OCI-LY7 (cell line): ENCODE data around the gene ZNF260. TPM values are rescaled to one million over a fixed set of nuclear protein-coding genes. Genes with fewer than 3 reads are reported as not detected.

Experiments
- BruUV-seq: library from RNA; stranded (reverse); fragments of 400-500 nt; replicated peaks from 2 replicates; lab custom pipeline; 2021; lab: Mats Ljungman, UMichigan
- CTCF ChIA-PET: fragments of 300-600 bp; sonication (Branson Sonifier 250); formaldehyde crosslinking; loops from one replicate; lab custom pipeline; 2022; ENCODE audit warnings: antibody characterized with exemption; ENCODE audit not compliant: unreplicated experiment; lab: Charles Lee
- POLR2A ChIA-PET: fragments of 300-600 bp; sonication (Branson Sonifier 250); formaldehyde crosslinking; loops from one replicate; lab custom pipeline; 2022; ENCODE audit warnings: antibody characterized with exemption; lab: Charles Lee
- DNase-seq: peaks from one replicate; pipeline ENCODE4 v3.0.0-alpha.2; 2015; ENCODE audit warnings: low spot score
- H2AFZ ChIP-seq: fragments of 200-600 bp; sonication (generic), shearing (Covaris generic); 2 replicates; pipeline ENCODE4 v1.6.1; 2014; ENCODE audit warnings: mild to moderate bottlenecking, antibody characterized with exemption, low read length, moderate library complexity
- H3K27ac ChIP-seq: fragments of 200-600 bp; sonication (generic); 2 replicates; pipeline ENCODE4 v1.5.1; 2014; ENCODE audit warnings: mixed run types, low read depth, mild to moderate bottlenecking, moderate library complexity, low read length, inconsistent platforms; ENCODE audit not compliant: poor library complexity, severe bottlenecking
- H3K36me3 ChIP-seq: fragments of 200-600 bp; sonication (generic); 2 replicates; pipeline ENCODE4 v1.6.1; 2014; ENCODE audit warnings: mild to moderate bottlenecking, antibody characterized with exemption, low read length, moderate library complexity, mixed read lengths; ENCODE audit not compliant: insufficient read depth
- H3K4me1 ChIP-seq: fragments of 200-600 bp; sonication (generic); 2 replicates; pipeline ENCODE4 v1.5.1; 2014; ENCODE audit warnings: mild to moderate bottlenecking, low read length; ENCODE audit not compliant: insufficient read depth, poor library complexity, severe bottlenecking
- H3K4me2 ChIP-seq: fragments of 200-600 bp; sonication (generic); 2 replicates; pipeline ENCODE4 v1.6.1; 2014; ENCODE audit warnings: mild to moderate bottlenecking, low read length
- H3K4me3 ChIP-seq: fragments of 200-600 bp; sonication (generic); 2 replicates; pipeline ENCODE4 v1.5.1; 2014; ENCODE audit warnings: mild to moderate bottlenecking, low read depth, low read length; ENCODE audit not compliant: poor library complexity, severe bottlenecking
- H3K79me2 ChIP-seq: fragments of 200-600 bp; sonication (generic); 2 replicates; pipeline ENCODE4 v1.6.1; 2016; ENCODE audit warnings: low read depth, mild to moderate bottlenecking, low read length, moderate library complexity, mixed read lengths; ENCODE audit not compliant: insufficient read depth
- H3K9me2 ChIP-seq: fragments of 200-600 bp; sonication (generic); 2 replicates; pipeline ENCODE4 v1.6.1; 2016; ENCODE audit warnings: mild to moderate bottlenecking, low read length, mixed read lengths; ENCODE audit not compliant: insufficient read depth
- H3K9me3 ChIP-seq: fragments of 200-600 bp; sonication (generic); 2 replicates; pipeline ENCODE4 v1.6.1; 2014; ENCODE audit warnings: mild to moderate bottlenecking, mixed run types, low read length, mixed read lengths
- H4K20me1 ChIP-seq: fragments of 200-600 bp; sonication (generic); 2 replicates; pipeline ENCODE4 v1.6.1; 2014; ENCODE audit warnings: mild to moderate bottlenecking, antibody characterized with exemption, low read length, moderate library complexity, mixed read lengths; ENCODE audit not compliant: insufficient read depth
- CTCF ChIP-seq: fragments of 200-600 bp; sonication (generic); conservative IDR thresholded peaks from 2 replicates; pipeline ENCODE4 v1.5.1; 2014; ENCODE audit warnings: mild to moderate bottlenecking, antibody characterized with exemption, low read length, moderate library complexity, mixed read lengths
- EZH2phosphoT487 ChIP-seq: fragments of 200-600 bp; sonication (generic); IDR thresholded peaks from 2 replicates; pipeline ENCODE4 v1.6.1; 2018; ENCODE audit warnings: low read depth, borderline replicate concordance, mild to moderate bottlenecking, mixed run types, antibody characterized with exemption, low read length, moderate library complexity, mixed read lengths
- intact Hi-C: fragments of 100-400 bp; cut with micrococcal nuclease; formaldehyde crosslinking; loops from one replicate; pipeline ENCODE4 v1.10.0; 2022; ENCODE audit not compliant: unreplicated experiment
- total RNA-seq, 2 experiments: library from RNA; depleted of rRNA in 1 of 2; stranded (reverse); fragments of >200 nt in 1 of 2; shearing (Covaris generic) in 1 of 2; gene quantifications; 2 replicates each; pipeline ENCODE4 v1.2.3, GENCODE V29; 2014 to 2022

Gene ZNF260
- total RNA-seq, 2 experiments from 2014 or later, result 11.1 to 14.5 TPM

- Histone ChIP-seq H3K27ac (peak within 1 kb of the TSS; percentile 35), H3K9me3 (peaks cover 32% of the 10 kb centered on the region; the same call in 1 of the 2 replicates), H3K9me2 (no peaks in the 10 kb centered on the region), H3K79me2 (peaks cover 30% of the 10 kb centered on the region; the same call in 1 of the 2 replicates), H3K4me3 (peak within 1 kb of the TSS; percentile 91), H4K20me1 (no peaks in the 10 kb centered on the region), H3K4me1 (peaks cover 19% of the 10 kb centered on the region), H3K36me3 (peaks cover 70% of the 10 kb centered on the region), H3K4me2 (peak within 1 kb of the TSS; percentile 71), H2AFZ (peak within 1 kb of the TSS; percentile 65)
- ChIA-PET CTCF (no interaction called here), POLR2A (interaction anchor here (0.6 to 1.1 kb wide), 7 partner anchors 19 to 897 kb away, joined by 3 to 6 read pairs (median 4); partner anchors contain the start of gene ZNF260)
- DNase-seq, result peak; percentile 94
- no peak for TF ChIP-seq EZH2phosphoT487
- 0 out of 2 replicates have a peak, but pooled peaks have one; percentile 14 for TF ChIP-seq CTCF
- BruUV-seq, result no TSS peak
- intact Hi-C loops, result loop anchor here (2.0 to 5.0 kb wide), 5 partner anchors 44 to 894 kb away; partner anchors contain the start of genes ZNF260, ZNF420, ZNF567 and ZNF569
Measured at GRCh38 chr19:36573020-36573894, 45.2 kb upstream of the ZNF260 start, which contains the start of gene ZNF529. Gene ZNF529 (minus strand): TSS chr19:36573292. CDS start chr19:36572346, 946 bp downstream.

- ChIA-PET CTCF (no interaction called here), POLR2A (interaction anchor here (0.7 to 1.1 kb wide), 3 partner anchors 20 to 384 kb away, joined by 3 to 4 read pairs (median 3); partner anchors contain the start of gene ZNF260)
- Histone ChIP-seq H2AFZ (peak overlapping the region; percentile 65), H3K4me1 (peaks cover 19% of the 10 kb centered on the region), H3K4me3 (peak overlapping the region; percentile 91), H3K9me3 (peaks cover 32% of the 10 kb centered on the region; the same call in 1 of the 2 replicates), H3K4me2 (peak overlapping the region; percentile 71), H3K27ac (peak overlapping the region; percentile 35), H4K20me1 (no peaks in the 10 kb centered on the region), H3K79me2 (peaks cover 30% of the 10 kb centered on the region; the same call in 1 of the 2 replicates), H3K36me3 (peaks cover 70% of the 10 kb centered on the region), H3K9me2 (no peaks in the 10 kb centered on the region)
- intact Hi-C loops, result loop anchor here (2.0 to 5.0 kb wide), 5 partner anchors 44 to 895 kb away; partner anchors contain the start of genes ZNF260, ZNF420, ZNF567 and ZNF569
- BruUV-seq, result TSS peak; percentile 85
- no peak for TF ChIP-seq CTCF
- TF ChIP-seq EZH2phosphoT487, result no peak
- DNase-seq, result no peak
Measured at GRCh38 chr19:36572593-36573019, 44.5 kb upstream of the ZNF260 start.
